ENCODE data around the gene FUT6. TPM values are rescaled to one million over a fixed set of nuclear protein-coding genes. Genes with fewer than 3 reads are reported as not detected.

FUT6 gene
- total RNA-seq, 4 donors from 2014 or later: 0.74 TPM; not detected in 3

DNA sequence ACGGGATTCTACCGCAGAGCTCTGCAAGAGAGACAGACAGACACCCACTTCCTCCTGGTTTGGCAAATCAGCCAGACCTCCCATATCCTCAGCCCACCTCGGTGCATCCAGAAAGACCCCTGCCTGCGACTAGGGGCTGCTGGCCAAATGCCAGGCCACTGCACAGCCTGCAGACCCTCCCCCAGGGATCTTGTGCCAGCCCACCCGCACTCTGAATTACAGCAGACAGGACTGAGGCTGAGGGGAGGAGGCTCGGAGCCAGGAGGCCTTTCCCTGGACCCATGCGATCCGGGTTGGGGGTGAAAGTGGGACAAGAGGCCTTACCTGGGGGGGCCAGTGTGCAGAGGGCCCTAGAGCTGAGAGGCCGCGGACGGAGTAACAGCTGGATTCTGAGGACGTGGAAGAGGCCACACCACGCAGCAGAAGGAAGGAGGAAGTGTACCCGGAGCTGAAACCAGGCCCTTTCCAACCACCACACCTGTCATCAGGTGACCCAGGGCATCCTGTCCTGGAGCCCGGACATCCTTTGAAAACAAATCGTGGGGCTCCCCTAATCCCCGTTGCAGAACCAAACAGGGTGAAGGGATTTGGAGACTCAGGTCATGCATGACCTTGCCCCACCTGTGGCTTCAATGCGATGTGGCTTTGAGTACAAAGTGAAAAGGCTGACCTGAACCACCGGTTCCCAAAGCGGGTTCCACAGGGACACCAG, 993 bp downstream of the FUT6 start:
- ATAC-seq (ENCODE audit: low FRiP score) (no peak), DNase-seq (ENCODE audit: low spot score) (no peak)
- TF ChIP-seq, protein P1, sequence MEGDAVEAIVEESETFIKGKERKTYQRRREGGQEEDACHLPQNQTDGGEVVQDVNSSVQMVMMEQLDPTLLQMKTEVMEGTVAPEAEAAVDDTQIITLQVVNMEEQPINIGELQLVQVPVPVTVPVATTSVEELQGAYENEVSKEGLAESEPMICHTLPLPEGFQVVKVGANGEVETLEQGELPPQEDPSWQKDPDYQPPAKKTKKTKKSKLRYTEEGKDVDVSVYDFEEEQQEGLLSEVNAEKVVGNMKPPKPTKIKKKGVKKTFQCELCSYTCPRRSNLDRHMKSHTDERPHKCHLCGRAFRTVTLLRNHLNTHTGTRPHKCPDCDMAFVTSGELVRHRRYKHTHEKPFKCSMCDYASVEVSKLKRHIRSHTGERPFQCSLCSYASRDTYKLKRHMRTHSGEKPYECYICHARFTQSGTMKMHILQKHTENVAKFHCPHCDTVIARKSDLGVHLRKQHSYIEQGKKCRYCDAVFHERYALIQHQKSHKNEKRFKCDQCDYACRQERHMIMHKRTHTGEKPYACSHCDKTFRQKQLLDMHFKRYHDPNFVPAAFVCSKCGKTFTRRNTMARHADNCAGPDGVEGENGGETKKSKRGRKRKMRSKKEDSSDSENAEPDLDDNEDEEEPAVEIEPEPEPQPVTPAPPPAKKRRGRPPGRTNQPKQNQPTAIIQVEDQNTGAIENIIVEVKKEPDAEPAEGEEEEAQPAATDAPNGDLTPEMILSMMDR (IDR thresholded peaks at IDR 0.05): no peak

DNA sequence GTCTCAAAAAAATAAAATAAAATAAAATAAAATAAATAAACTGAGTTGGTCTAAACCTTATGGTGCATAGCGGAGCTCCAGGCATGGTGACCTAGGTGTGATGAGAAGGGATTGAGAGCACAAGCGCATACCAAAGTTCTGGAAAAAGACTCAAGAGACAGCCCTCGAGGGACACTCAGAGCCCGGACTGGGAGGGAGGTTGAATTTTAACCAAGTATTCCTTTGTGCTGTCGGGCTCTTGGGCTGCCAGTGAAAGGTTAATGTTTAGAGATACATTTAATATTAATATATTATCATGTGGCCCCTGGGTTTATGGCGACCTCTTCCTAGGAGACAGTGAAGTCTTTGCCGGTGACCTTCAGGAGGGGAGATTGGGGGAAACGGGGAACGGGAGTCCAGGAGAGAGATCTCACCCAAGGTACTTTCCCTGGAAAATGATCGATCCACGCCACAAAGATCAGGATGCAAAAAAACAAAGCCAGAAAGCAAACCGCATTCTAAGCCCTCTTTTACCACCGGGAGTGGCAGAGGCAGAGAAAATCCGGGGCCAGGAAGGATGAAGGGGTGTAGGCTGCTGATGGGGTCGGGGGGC, 1.6 kb downstream of the FUT6 start:
- DNase-seq (ENCODE audit: low spot score) (no peak), ATAC-seq (ENCODE audit: low FRiP score) (no peak)
- TF ChIP-seq, protein P1 (IDR thresholded peaks at IDR 0.05): no peak

DNA sequence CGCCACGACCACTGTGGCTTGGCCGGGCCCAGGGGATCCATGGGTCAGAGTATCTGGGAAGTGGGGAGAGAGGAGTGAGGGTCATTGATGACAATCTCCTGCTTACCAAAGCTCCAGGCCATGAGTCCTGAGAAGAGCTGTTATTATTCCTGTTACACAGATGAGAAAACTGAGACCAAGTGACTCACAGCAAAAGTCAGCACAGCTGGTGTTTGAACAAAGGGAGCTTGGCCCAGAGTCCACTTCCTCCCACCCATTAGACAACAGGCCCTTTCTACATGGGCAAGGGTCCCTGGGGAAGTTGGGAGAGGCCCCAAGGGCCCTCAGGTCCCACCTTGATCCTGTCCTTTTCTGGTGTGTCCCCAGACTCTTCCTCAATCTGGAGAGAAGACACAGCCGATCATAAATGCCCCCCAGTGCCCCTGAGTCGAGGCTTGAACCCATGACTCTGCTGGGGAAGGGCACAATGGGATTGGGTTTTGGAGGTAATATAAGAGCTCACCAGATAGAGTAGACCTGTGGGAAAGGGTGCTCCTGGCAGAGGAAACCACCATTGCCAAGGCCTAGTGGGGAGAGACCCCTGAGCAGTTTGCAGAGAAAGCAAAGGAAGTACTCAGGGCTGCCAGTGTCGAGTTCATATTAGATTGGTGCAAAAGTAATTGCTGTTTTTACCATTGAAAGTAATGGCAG, 6.8 kb downstream of the FUT6 start:
- TF ChIP-seq, protein P1 (IDR thresholded peaks at IDR 0.05): no peak
- no peak for DNase-seq (ENCODE audit: low spot score)
- no peak for ATAC-seq (ENCODE audit: low FRiP score)

DNA sequence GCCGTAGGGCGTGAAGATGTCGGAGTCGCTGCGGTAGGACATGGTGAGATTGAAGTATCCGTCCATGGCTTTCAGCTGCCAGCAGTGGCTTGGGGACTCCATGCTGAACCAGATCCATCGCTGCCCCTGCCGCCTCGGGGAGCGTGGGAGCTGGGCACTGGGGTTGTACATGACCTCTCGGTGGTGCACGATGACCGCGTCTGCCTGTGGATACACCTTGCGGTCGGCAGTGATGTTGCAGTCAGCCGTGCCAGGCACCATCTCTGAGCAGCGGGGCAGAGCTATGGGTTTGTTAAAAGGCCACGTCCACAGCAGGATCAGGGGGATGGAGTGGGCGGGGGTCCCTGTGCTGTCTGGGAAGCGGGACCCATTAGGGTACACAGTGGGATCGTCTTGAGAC, 7.4 kb downstream of the FUT6 start:
- TF ChIP-seq, protein P1 (IDR thresholded peaks at IDR 0.05): no peak
- no peak for ATAC-seq (ENCODE audit: low FRiP score)
- no peak for DNase-seq (ENCODE audit: low spot score)

DNA sequence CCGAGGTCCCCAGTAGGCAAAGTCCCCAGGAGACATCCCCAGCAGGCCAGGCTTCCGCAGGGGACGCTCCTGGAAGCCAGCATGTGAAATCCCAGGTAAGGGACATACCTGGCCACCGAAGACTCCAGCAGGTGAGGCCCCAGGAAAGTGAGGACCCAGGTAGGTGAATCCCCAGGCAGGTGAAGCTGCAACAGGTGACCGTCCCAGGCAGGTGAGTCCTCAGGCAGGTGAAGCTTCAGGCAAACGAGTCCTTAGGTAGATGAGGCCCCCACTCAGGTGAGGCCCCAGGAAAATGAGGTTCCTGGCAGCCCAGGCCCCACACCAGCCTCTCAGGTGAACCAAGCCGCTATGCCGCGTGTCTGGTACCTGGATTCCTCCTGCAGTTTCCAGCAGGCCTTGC, 8.3 kb downstream of the FUT6 start:
- DNase-seq (ENCODE audit: low spot score): no peak
- TF ChIP-seq, protein P1 (IDR thresholded peaks at IDR 0.05): no peak
- no peak for ATAC-seq (ENCODE audit: low FRiP score)

DNA sequence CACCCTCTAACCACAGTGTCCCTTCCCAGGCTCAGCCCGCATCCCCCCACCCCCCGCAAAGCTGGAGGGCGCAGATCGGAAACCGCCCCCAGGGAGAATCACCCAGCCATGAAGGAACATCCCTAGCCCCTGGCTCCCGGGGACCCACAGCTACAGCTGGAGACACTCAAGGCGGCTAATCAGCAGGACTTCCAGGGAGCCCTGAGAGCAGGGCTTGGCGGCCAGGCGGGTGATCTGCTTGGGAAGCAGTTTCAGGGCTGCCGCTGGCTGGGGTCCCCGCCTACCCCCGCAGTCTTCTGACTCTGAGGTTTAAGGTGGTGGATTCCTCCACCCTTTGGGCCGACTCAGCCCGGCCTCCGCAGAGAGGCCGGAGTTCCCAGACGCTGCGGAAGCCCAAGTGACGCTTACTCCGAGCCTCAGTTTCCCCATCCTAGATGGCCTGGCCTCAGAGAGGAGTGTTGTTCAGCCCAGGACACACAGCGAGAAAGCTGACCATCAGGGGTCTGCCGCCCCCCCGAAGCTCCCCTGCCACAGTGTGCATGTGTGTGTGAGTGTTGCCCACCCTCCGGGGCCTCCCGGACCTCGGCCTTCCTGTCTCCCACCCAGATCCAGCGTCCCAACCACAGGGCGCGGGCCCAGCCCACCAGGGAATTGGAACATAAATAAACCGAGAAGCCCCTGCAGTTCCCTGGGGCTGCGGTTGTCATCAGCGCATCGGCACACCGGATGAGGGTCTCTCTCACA, 9.8 kb downstream of the FUT6 start:
- no peak for ATAC-seq (ENCODE audit: low FRiP score)
- TF ChIP-seq, protein P1 (IDR thresholded peaks at IDR 0.05): no peak
- DNase-seq (ENCODE audit: low spot score): no peak

Data from omental fat pad (tissue), 4 donors.